ENCODE results near the gene UNC13C. TPM values are rescaled to one million over a fixed set of nuclear protein-coding genes. Genes with fewer than 3 reads are reported as not detected.

The UNC13C gene
- total RNA-seq, 1 donor: under 0.01 TPM

GRCh38 chr15:54120949-54121463, 142.8 kb downstream of the UNC13C start:
- Histone ChIP-seq H3K9me3 (ENCODE audit: low read depth, low read length) (peaks cover 4% of the 10 kb centered on the region), H3K27me3 (ENCODE audit: insufficient read depth, low read length) (no peaks in the 10 kb centered on the region)

GRCh38 chr15:54127574-54127973, 149.3 kb downstream of the UNC13C start:
- no peaks in the 10 kb centered on the region for H3K9me3 ChIP-seq (ENCODE audit: low read depth, low read length)
- no peaks in the 10 kb centered on the region for H3K4me1 ChIP-seq (ENCODE audit: insufficient read depth, low read length)
- no peak overlapping the region for H3K4me3 ChIP-seq (ENCODE audit: low read length)
- no peaks in the 10 kb centered on the region for H3K27me3 ChIP-seq (ENCODE audit: insufficient read depth, low read length)

More at GRCh38 chr15:54120949-54121463, 142.8 kb downstream of the UNC13C start:
- Histone ChIP-seq H3K4me1 (ENCODE audit: insufficient read depth, low read length) (no peaks in the 10 kb centered on the region), H3K4me3 (ENCODE audit: low read length) (no peak overlapping the region)

- Histone ChIP-seq H3K4me3 (ENCODE audit: low read length) (no peak overlapping the region), H3K27me3 (ENCODE audit: insufficient read depth, low read length) (no peaks in the 10 kb centered on the region), H3K9me3 (ENCODE audit: low read depth, low read length) (no peaks in the 10 kb centered on the region), H3K4me1 (ENCODE audit: insufficient read depth, low read length) (no peaks in the 10 kb centered on the region)
These were observed 153.2 kb downstream of the UNC13C start for GRCh38 chr15:54131410-54131809.

GRCh38 chr15:54149115-54149531, 170.9 kb downstream of the UNC13C start:
- H3K27me3 ChIP-seq (ENCODE audit: insufficient read depth, low read length): peaks cover 3% of the 10 kb centered on the region
- H3K4me3 ChIP-seq (ENCODE audit: low read length): no peak overlapping the region
- H3K9me3 ChIP-seq (ENCODE audit: low read depth, low read length): no peaks in the 10 kb centered on the region
- no peaks in the 10 kb centered on the region for H3K4me1 ChIP-seq (ENCODE audit: insufficient read depth, low read length)

GRCh38 chr15:54150255-54150654, 172.0 kb downstream of the UNC13C start:
- peaks cover 3% of the 10 kb centered on the region for H3K27me3 ChIP-seq (ENCODE audit: insufficient read depth, low read length)
- no peak overlapping the region for H3K4me3 ChIP-seq (ENCODE audit: low read length)
- H3K9me3 ChIP-seq (ENCODE audit: low read depth, low read length): no peaks in the 10 kb centered on the region
- H3K4me1 ChIP-seq (ENCODE audit: insufficient read depth, low read length): no peaks in the 10 kb centered on the region

- Histone ChIP-seq H3K27me3 (ENCODE audit: insufficient read depth, low read length) (no peaks in the 10 kb centered on the region), H3K4me1 (ENCODE audit: insufficient read depth, low read length) (no peaks in the 10 kb centered on the region), H3K9me3 (ENCODE audit: low read depth, low read length) (no peaks in the 10 kb centered on the region), H3K4me3 (ENCODE audit: low read length) (no peak overlapping the region)
These were observed 180.8 kb downstream of the UNC13C start for GRCh38 chr15:54159012-54159411.

GRCh38 chr15:54187325-54187724, 209.1 kb downstream of the UNC13C start:
- H3K4me3 ChIP-seq (ENCODE audit: low read length): no peak overlapping the region
- no peaks in the 10 kb centered on the region for H3K9me3 ChIP-seq (ENCODE audit: low read depth, low read length)
- no peaks in the 10 kb centered on the region for H3K4me1 ChIP-seq (ENCODE audit: insufficient read depth, low read length)
- H3K27me3 ChIP-seq (ENCODE audit: insufficient read depth, low read length): no peaks in the 10 kb centered on the region

- Histone ChIP-seq H3K4me3 (ENCODE audit: low read length) (no peak overlapping the region), H3K27me3 (ENCODE audit: insufficient read depth, low read length) (no peaks in the 10 kb centered on the region), H3K4me1 (ENCODE audit: insufficient read depth, low read length) (no peaks in the 10 kb centered on the region), H3K9me3 (ENCODE audit: low read depth, low read length) (no peaks in the 10 kb centered on the region)
These were observed 219.8 kb downstream of the UNC13C start for GRCh38 chr15:54197995-54198394.

GRCh38 chr15:54206586-54207321, 228.5 kb downstream of the UNC13C start:
- Histone ChIP-seq H3K9me3 (ENCODE audit: low read depth, low read length) (no peaks in the 10 kb centered on the region), H3K4me3 (ENCODE audit: low read length) (no peak overlapping the region), H3K4me1 (ENCODE audit: insufficient read depth, low read length) (no peaks in the 10 kb centered on the region), H3K27me3 (ENCODE audit: insufficient read depth, low read length) (no peaks in the 10 kb centered on the region)

- Histone ChIP-seq H3K9me3 (ENCODE audit: low read depth, low read length) (no peaks in the 10 kb centered on the region), H3K4me1 (ENCODE audit: insufficient read depth, low read length) (no peaks in the 10 kb centered on the region), H3K4me3 (ENCODE audit: low read length) (no peak overlapping the region), H3K27me3 (ENCODE audit: insufficient read depth, low read length) (no peaks in the 10 kb centered on the region)
These were observed 230.5 kb downstream of the UNC13C start for GRCh38 chr15:54208786-54209185.

GRCh38 chr15:54212635-54213034, 234.4 kb downstream of the UNC13C start:
- no peak overlapping the region for H3K4me3 ChIP-seq (ENCODE audit: low read length)
- no peaks in the 10 kb centered on the region for H3K27me3 ChIP-seq (ENCODE audit: insufficient read depth, low read length)
- H3K9me3 ChIP-seq (ENCODE audit: low read depth, low read length): no peaks in the 10 kb centered on the region
- no peaks in the 10 kb centered on the region for H3K4me1 ChIP-seq (ENCODE audit: insufficient read depth, low read length)

GRCh38 chr15:54226455-54226854, 248.2 kb downstream of the UNC13C start:
- Histone ChIP-seq H3K4me3 (ENCODE audit: low read length) (no peak overlapping the region), H3K9me3 (ENCODE audit: low read depth, low read length) (no peaks in the 10 kb centered on the region), H3K4me1 (ENCODE audit: insufficient read depth, low read length) (no peaks in the 10 kb centered on the region), H3K27me3 (ENCODE audit: insufficient read depth, low read length) (no peaks in the 10 kb centered on the region)

GRCh38 chr15:54227569-54227968, 249.3 kb downstream of the UNC13C start:
- H3K9me3 ChIP-seq (ENCODE audit: low read depth, low read length): no peaks in the 10 kb centered on the region
- H3K4me3 ChIP-seq (ENCODE audit: low read length): no peak overlapping the region
- no peaks in the 10 kb centered on the region for H3K4me1 ChIP-seq (ENCODE audit: insufficient read depth, low read length)
- no peaks in the 10 kb centered on the region for H3K27me3 ChIP-seq (ENCODE audit: insufficient read depth, low read length)

- H3K4me3 ChIP-seq (ENCODE audit: low read length): no peak overlapping the region
- no peaks in the 10 kb centered on the region for H3K9me3 ChIP-seq (ENCODE audit: low read depth, low read length)
- no peaks in the 10 kb centered on the region for H3K4me1 ChIP-seq (ENCODE audit: insufficient read depth, low read length)
- H3K27me3 ChIP-seq (ENCODE audit: insufficient read depth, low read length): no peaks in the 10 kb centered on the region
These were observed 272.1 kb downstream of the UNC13C start for GRCh38 chr15:54250326-54250725.

- H3K4me1 ChIP-seq (ENCODE audit: insufficient read depth, low read length): no peaks in the 10 kb centered on the region
- no peaks in the 10 kb centered on the region for H3K27me3 ChIP-seq (ENCODE audit: insufficient read depth, low read length)
- H3K9me3 ChIP-seq (ENCODE audit: low read depth, low read length): no peaks in the 10 kb centered on the region
These were observed 277.9 kb downstream of the UNC13C start for GRCh38 chr15:54256190-54256589.

GRCh38 chr15:54273928-54274327, 295.7 kb downstream of the UNC13C start:
- no peak overlapping the region for H3K4me3 ChIP-seq (ENCODE audit: low read length)
- H3K9me3 ChIP-seq (ENCODE audit: low read depth, low read length): no peaks in the 10 kb centered on the region

More at GRCh38 chr15:54256190-54256589, 277.9 kb downstream of the UNC13C start:
- no peak overlapping the region for H3K4me3 ChIP-seq (ENCODE audit: low read length)

More at GRCh38 chr15:54273928-54274327, 295.7 kb downstream of the UNC13C start:
- H3K27me3 ChIP-seq (ENCODE audit: insufficient read depth, low read length): no peaks in the 10 kb centered on the region
- H3K4me1 ChIP-seq (ENCODE audit: insufficient read depth, low read length): no peaks in the 10 kb centered on the region

Measured in mononuclear cell (primary cell).